Activated CD8-positive, alpha-beta memory T cell treated with anti-CD3 and anti-CD28 coated beads for 48 hours (primary cell): ENCODE measurements around the gene C1QB.

ENCODE experiments used
- DNase-seq, 3 experiments: peaks; one replicate each; pipeline ENCODE4 v3.0.0-alpha.2; 2020; ENCODE audit warnings: low read depth in 2 of 3, low spot score in 2 of 3

Gene C1QB, protein sequence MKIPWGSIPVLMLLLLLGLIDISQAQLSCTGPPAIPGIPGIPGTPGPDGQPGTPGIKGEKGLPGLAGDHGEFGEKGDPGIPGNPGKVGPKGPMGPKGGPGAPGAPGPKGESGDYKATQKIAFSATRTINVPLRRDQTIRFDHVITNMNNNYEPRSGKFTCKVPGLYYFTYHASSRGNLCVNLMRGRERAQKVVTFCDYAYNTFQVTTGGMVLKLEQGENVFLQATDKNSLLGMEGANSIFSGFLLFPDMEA

DNA sequence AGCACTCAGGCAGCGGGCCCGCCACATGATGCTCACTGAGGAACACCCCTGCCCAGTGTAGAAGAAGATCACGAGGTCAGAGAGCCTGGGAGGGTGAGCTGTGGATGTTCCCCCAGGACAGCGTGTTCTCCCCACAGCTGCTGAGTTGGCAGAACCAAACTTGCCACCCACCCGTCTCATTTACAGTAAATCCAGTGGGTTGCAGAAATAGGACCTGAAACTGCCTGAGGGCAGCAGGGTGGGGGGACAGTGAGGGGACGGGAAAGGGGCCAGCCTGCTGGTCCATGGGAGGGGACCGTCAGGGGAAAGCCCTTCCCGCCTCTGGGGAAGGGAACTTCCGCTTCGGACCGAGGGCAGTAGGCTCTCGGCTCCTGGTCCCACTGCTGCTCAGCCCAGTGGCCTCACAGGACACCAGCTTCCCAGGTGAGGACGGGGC, at the start of gene C1QB:
C1QB (plus strand) TSS at position 356 of the 436 bp plus-strand sequence. CDS start 6,227 bp downstream, outside the sequence.
- DNase-seq = no peak

DNA sequence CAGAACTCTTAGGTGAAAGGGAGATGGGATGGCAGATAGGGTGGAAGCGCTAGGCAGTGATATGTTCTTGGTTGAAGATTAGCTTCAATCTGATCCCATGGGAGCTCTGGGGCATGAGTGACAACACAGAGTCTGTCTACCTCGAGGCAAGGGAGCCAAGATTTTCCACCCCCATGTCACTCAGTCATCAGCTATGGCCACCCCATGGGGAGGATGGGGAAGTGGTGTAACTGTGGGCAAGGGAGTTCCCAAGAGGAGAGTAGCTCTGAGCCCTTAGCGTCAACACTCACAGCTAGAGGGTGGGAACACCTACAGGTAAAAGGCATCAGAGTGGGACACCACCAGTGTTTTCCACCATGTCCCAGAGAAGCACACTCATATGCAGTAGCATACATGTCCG, 46.9 kb upstream of the C1QB start:
- no peak for DNase-seq

DNA sequence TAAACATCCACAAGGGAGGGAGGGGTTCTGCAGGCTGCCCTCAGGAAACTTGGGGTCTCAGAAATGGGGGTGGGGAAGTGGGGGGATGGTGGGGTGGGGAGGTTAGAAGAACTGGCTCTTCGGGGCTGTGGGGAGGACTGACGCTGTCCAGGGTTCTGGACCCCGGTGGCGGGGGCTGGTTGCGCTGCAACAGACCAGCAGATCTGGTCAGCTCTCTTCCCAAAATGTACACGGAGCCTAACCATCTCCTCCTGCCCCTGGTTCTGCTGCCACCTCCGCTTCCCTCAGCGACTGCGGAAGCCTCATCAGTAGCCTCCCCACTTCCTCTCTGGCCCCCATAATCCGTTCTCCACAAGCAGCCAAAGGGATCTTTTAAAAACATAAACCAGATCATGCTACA, 45.9 kb upstream of the C1QB start:
- DNase-seq = no peak

DNA sequence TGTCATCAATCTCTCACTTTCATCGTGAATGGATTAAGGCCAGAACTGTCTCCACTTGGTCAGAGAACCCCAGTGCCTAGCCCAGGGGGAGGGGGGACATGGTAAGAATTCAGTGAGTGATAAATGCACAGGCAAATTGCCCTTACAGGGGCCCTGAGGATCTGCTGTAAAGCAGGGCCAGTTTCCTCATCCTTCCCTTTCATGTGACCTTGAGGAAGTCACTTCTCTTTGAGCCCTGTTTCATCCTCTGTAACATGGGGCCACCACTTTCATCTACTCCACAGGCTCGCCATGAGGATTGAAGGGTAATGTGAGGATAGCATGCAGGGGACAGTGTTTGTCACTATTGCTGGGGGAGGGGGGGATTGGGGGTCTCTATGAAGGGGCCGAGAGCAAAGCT, 44.7 kb upstream of the C1QB start:
- DNase-seq = no peak

DNA sequence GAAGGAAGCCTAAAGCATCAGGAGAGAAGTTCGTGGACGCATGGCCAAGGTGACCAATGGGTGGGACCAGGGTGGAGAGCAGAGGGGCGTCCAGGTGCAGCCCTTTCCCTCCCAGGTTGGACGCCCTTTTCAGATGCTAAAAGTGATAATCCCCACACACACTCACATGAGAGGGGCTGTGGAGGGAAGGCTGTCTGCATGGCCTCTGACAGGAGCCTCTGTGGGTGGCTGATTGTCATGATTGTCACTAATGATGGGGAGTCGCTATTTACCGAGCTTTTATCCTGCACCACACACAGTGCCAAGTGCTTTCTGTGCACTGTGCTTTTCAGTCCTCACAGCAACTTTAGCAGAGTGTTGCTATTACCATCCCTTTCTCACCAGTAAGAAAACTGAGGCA, 43.7 kb upstream of the C1QB start:
- DNase-seq = no peak

DNA sequence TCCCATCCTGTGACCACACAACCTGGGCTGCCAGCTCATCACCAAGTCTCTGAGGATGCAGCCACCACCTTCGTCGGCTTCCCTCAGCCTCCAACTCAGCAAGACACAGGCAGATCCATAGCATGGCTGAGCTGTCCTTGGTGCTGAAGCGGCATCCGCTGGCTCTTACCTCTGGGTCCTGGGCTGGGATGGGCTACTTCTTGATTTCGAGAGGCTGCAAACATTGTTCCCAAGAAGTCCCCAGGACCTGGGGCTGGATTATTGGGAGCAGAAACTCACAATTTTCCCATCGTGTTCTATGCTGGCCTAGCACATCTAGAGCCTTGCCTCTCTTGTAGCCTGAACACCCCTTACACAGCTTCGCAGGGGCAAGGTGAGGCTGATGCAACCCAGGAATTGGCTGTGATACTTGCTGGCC, 41.5 kb upstream of the C1QB start:
- DNase-seq = no peak

DNA sequence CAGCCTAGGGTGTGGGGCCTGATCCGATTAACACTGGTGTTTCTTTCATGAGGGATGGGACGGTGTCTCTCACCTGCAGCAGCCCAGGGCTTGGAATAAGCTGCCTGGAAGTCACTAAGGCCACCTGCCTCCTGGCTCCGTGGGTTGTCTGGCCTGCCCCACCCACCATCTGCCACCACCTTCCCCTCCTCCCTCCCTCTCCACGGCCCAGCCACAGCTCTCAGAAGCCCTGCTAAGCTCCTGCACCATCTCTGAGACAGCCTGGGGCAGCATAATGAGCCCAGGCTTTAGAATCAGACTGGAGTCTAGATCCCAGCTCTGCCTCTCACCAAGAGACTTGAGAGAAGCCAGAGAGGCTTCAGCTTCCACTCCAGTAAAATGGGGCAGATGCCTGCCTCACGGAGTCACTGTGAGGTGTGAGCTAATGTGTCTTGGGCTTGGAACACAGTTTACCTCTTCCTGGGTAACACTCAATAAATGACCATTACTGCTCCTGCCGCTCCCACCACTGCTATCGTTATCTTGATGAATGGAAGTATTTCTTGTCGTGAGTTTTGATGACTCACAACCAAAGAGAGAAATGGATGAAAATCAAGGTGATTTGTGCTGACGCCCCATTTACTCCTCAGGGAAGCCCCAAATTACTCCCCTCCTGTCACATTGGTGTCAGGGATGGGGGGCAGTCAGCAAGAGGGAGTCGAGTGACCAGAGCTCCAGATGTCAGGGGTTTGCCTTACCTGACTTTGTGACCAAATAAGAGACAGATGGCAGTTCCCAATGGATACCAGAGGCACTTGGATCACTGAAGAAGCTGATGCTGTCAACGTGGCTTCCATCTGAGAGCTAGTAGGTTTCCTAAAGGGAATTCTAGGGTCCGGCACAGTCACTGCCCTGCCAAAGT, 40.1 kb upstream of the C1QB start:
- no peak for DNase-seq

DNA sequence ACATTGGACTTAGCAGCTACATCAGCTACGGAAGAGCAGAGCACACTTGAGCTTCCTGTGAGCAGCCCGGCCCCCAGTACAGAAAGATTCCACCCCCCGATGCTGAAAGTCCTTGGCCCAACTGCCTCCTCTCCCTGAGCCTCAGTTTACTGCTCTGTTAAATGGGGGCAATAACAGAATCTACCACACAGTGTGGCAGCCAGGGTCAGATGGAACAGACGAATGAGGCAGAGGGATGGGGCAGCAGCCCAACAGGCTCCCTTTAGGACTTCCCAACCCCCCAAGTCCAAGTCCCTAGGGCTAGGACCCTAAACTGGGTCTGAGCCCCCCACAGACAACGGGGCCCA, 39.5 kb upstream of the C1QB start:
- DNase-seq = no peak

DNA sequence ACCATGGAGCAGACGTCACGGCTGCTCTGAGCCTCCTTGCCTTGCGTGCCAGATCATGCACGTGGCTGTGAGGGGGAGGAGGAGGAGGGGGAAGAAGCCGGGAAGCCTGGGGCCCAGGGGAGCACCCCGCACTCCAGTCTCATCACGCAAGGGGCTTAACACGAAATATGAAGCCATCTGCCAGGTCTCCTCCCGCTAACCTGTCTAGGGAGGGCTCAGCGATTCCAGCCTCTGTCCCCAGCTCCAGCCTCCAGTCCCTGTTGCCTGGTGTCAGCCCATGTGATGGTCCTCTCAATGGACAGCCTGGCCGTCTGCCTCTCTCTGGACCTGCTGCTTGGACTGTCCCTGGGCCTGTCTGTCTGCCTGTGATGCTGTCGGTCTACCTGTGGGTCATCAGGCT, 39.1 kb upstream of the C1QB start:
- no peak for DNase-seq

DNA sequence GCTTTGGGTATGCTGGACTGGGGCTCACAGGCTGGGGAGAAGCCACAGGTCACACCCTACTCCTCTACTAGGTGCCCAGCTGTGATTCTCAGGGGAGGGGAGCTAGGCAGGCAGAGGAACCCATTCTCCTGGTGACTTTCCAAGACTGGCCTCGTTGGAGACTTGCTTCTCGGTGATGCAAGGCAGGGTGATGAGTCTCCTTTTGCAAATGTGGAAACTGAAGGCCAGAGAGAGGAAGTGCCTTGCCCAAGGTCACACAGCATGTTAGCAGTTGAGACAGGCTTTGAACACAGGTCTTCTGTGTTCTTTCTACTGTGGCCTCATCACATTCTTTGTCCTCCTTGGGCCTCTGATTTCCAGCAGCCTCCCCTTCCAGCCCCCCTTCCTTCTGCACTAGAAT, 37.1 kb upstream of the C1QB start:
- DNase-seq = no peak

DNA sequence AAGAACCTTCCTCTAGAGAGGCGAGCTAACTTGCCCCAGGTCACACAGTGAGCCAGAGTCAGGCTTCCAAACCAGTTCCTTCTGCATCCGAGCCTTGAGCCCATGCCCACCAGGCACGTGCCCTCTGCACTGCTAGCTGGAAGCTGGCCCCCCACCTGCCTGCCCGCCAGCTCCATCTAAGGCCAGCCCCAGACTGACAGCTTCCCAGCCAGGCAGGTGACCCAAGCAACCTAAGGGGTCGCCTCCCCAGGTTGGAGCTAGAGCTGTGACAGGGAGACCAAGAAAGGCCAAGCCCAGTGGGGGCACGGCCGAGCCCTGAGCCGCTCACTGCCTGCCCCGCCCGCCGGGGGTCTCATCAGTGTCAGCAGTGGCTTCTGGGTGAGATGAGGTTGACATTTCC, 36.5 kb upstream of the C1QB start:
- DNase-seq = no peak

DNA sequence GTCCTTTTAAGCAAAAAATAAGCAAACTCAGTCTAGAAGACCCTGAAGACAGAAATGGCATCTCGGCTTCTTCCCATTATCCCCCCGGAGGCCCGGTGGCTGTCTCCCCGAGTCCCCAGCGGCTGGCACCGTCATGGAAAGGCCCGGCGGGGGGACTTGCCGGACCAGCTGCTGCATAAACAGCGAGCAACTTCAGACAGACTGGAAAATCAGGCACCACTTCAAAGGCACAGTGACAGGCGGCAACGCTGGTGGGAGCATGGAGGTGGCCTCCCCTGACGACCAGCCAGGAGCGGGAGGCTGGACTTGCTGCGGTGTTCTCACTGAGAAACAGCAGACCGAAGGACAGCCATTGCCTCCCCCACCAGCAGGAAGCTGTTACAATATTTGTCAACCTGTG, 35.0 kb upstream of the C1QB start:
- no peak for DNase-seq

DNA sequence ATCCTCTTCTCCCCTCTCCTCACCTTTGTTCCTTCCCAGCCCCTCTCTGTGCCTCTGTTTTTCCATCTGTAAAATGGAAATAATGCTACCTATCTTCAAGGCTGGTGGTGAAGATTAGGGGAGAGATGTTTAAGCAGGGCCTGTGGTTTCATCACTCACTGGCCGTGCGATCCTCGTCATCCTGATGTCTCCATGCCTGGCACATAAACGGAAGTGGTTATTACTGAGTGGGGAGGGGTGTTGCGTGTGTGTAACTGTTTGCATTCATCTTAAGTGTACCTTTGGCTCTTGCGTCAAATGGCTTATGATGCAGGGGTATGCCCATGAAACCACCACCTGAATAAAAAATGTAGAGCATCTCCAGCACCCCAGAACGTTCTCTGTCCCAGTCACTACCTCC, 33.8 kb upstream of the C1QB start:
- DNase-seq = no peak

DNA sequence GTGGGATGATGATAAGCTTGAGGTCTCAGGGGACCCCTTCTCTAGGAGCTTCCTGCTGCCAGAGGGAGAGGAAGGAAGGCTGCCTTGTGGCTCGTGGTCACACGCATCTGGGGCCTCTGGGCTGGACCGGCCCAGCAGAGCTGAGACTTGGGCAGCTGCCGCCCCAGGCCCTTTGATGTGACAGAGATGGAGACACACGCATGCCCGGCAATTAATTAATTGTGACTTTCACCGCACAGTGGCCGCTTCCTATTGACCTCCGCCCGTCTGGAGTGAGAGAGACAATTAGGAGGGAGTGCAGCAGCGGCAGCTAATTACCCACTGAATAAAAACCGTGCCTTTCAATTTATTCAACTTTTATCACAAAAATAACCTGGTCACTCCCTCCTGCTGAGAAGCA, 33.2 kb upstream of the C1QB start:
- DNase-seq = no peak

DNA sequence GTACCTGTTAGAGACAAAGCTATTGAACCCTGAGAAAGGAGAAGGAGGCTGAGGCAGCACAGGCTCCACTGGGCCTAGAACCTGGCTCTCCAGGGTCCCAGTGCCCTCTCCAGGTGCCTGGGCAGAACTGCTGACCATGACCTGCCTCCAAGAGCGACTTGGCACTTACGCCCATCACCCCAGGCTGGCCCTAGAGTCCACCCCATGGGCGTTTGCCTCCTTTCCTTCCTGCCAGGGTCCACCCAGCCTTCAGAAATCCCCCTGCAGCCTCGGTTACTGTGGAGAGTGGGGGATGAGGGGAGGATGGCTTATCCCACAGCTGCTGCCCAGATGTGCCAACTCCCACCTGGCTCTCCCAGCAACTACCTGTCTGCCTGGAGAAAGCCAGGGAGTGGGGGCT, 31.3 kb upstream of the C1QB start:
- DNase-seq = no peak

DNA sequence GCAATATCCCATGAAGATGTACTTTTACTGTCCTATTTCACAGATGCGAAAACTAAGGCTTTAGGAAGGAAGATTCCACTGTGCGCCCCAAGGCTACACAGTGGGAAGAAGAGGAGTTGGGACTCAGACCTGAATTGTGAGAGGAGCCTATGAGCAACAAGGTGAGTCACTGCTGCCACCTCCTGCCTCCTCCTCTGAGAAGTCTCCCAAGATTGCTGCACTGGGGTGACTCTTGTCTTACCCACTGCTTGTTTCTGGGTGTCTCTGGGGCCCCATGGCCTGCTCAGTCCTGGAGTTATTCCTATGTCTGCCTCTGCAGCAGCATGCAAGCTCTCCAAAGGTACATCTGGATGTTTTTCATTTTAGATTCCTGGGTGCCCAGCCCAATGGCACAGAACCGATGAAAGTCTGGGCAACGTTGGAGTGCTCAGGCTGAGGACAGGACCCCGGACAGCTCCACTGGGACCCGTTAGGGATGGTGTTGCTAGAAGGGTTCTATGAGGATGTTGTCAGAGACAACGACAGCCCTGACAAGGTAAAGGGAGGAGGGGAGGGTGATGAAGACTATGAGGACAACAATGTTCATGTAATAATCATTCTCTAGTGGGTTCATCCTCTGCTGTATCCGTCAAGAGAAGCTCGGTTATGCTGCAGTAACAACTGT, 27.6 kb upstream of the C1QB start:
- no peak for DNase-seq

DNA sequence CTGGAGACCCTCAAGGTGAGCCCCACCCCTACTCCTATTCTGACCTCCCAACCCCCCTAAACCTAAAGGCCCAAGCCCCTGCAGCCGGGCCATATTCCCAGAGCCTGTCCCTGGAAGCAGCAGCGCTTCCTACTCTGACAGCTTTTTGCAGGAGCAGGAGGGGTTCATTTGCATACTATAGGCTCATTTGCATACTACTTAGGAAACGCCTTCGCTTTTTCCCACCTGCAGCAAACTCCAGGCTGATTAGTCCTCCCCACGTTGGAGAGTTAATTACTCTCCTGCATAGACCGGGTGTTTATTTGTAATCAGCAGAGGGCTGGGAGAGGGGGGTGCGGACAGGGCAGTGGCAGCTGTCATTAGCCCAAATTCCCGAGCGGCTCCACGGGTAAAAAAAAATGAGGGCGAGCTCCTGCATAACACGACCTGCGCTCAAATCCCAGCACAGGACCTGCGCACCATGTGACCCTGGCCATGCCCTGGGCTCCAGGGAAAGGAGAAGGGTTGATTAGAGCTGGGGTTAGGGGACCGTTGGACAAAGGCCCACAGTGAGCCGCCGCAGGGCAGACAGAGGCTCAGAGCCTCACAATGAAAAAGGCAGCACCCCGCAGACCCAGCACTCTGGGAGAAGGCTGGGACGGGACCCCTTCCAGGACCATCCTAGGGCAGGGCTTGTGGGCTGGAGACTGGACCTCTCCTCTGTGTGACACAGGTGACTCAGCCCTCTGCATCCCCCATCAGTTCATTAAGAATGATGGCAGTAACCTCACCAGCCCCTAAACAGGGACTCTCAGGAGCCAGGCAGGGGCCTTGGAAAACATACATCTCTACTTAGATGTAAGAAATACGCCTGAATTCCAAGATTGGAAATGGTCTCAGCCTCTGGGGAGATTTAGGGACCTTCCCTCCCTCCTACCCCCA, 26.5 kb upstream of the C1QB start:
- no peak for DNase-seq

DNA sequence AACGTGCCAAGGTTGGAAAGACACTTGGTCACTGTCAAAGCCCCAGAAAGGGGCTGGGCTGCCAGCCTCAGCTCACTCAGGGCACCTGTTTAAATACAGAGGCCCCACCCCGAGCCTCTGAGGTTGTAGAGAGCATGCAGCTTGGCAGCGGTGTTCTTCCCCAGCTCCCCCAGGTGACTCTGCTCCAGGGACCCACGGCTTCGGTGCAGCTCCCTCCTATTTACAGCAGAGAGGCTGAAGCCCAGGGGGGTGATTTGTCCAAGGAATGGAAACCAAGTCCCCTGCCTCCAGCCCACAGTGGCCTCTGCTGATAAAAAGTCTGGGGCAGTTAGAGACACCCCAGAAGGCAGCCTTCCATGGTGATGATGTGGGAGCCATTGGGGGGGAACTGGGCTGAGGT, 25.7 kb upstream of the C1QB start:
- no peak for DNase-seq

DNA sequence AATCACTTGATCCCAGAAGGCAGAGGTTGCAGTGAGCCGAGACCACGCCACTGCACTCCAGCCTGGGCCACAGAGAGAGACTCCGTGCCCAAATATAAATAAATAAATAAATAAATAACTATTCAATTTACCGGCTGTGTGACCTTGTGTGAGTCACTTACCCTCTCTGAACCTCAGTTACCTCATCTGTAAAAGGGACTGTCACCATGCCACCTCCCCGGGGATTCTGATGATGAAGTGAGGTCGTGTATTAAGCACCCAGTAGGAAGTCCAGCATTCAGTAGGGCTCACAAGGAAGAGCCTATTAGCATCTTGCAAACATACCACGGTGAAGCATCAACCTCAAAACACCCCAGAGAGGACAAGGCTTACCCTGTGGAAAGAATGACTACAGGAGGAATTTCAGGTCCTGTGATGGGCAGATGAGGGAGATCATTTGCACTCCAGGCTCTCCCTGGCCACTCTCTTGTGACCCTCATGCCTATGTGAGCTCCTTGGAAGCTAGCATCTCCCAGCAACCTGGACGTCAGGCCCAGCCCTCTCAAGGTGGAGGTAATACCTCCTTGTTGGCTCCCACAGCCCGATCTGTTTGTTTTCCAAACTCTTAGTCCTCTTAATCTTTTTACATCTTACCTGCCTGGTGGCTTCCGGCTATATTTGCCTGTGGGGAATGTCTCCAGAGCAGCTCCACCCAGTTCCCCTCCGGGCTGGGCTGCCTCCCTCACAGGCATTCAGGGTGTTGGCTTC, 24.2 kb upstream of the C1QB start:
- DNase-seq = no peak

DNA sequence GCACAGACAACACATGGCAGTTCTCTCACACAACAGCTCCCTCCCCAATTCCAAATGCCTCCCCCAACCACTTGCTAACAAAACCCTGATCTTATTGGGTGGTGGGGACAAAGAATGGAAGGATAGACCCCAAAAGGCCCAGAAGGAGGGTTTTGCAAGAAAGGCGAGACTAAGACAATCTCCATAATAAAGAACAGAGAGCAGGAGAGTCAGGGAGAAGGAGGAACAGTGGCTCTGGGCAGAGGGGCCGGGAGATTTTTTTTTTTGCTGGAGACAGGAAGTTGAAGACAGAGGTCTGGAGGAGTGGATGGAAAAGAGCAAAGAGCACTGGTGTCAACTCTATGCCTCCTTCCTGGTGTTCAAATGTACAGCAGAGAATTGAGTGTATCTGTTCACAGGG, 23.1 kb upstream of the C1QB start:
- no peak for DNase-seq
